WTC11 (cell line): ENCODE measurements around the gene DCLRE1C.

ENCODE experiments used
- CBFB ChIP-seq: sonication (generic); formaldehyde crosslinking; IDR thresholded peaks from 2 replicates; pipeline ENCODE4 v1.8.1; 2022; ENCODE audit warnings: mild to moderate bottlenecking, low read depth, missing genetic modification reagents
- GTF2I ChIP-seq: fragments of 250-450 bp; sonication (Bioruptor Pico); conservative IDR thresholded peaks from 2 replicates; pipeline ENCODE4 v1.4.0; 2021; ENCODE audit warnings: mild to moderate bottlenecking
- NR2C2 ChIP-seq: sonication (generic); formaldehyde crosslinking; IDR thresholded peaks from 2 replicates; pipeline ENCODE4 v1.8.0; 2022; ENCODE audit warnings: mild to moderate bottlenecking, missing genetic modification reagents
- USF1 ChIP-seq: sonication (generic); formaldehyde crosslinking; IDR thresholded peaks from 2 replicates; pipeline ENCODE4 v1.8.0; 2022; ENCODE audit warnings: mild to moderate bottlenecking, missing genetic modification reagents
- ZBTB21 ChIP-seq: sonication (generic); formaldehyde crosslinking; IDR thresholded peaks from 2 replicates; pipeline ENCODE4 v1.8.1; 2023; ENCODE audit warnings: mild to moderate bottlenecking, missing genetic modification reagents, borderline replicate concordance
- ZNF416 ChIP-seq: fragments of 250-450 bp; sonication (Bioruptor Pico); IDR thresholded peaks from 2 replicates; pipeline ENCODE4 v1.9.0; 2021; ENCODE audit warnings: mild to moderate bottlenecking, inconsistent platforms
- TF ChIP-seq, protein P1 (sequence below): fragments of 200-600 bp; IDR thresholded peaks from 2 replicates; pipeline ENCODE4 v1.8.0; 2022; ENCODE audit warnings: antibody characterized with exemption
- TF ChIP-seq, protein P2 (sequence below): sonication (generic); formaldehyde crosslinking; IDR thresholded peaks from 2 replicates; pipeline ENCODE4 v1.8.0; 2022; ENCODE audit warnings: mild to moderate bottlenecking, missing genetic modification reagents
- TF ChIP-seq, protein P3 (sequence below): sonication (generic); formaldehyde crosslinking; IDR thresholded peaks from 2 replicates; pipeline ENCODE4 v1.8.0; 2022; ENCODE audit warnings: mild to moderate bottlenecking, missing genetic modification reagents
- TF ChIP-seq, protein P4 (sequence below): fragments of 250-450 bp; sonication (Bioruptor Pico); IDR thresholded peaks from 2 replicates; pipeline ENCODE4 v1.9.0; 2021; ENCODE audit warnings: mild to moderate bottlenecking

- TF ChIP-seq, protein P1, sequence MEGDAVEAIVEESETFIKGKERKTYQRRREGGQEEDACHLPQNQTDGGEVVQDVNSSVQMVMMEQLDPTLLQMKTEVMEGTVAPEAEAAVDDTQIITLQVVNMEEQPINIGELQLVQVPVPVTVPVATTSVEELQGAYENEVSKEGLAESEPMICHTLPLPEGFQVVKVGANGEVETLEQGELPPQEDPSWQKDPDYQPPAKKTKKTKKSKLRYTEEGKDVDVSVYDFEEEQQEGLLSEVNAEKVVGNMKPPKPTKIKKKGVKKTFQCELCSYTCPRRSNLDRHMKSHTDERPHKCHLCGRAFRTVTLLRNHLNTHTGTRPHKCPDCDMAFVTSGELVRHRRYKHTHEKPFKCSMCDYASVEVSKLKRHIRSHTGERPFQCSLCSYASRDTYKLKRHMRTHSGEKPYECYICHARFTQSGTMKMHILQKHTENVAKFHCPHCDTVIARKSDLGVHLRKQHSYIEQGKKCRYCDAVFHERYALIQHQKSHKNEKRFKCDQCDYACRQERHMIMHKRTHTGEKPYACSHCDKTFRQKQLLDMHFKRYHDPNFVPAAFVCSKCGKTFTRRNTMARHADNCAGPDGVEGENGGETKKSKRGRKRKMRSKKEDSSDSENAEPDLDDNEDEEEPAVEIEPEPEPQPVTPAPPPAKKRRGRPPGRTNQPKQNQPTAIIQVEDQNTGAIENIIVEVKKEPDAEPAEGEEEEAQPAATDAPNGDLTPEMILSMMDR = no peak
- TF ChIP-seq CBFB (CRISPR knock-in tag) (no peak), ZBTB21 (CRISPR knock-in tag) (no peak), USF1 (CRISPR knock-in tag) (no peak), GTF2I (CRISPR knock-in tag) (no peak), NR2C2 (CRISPR knock-in tag) (no peak), ZNF416 (CRISPR knock-in tag) (no peak)
- TF ChIP-seq, protein P2, sequence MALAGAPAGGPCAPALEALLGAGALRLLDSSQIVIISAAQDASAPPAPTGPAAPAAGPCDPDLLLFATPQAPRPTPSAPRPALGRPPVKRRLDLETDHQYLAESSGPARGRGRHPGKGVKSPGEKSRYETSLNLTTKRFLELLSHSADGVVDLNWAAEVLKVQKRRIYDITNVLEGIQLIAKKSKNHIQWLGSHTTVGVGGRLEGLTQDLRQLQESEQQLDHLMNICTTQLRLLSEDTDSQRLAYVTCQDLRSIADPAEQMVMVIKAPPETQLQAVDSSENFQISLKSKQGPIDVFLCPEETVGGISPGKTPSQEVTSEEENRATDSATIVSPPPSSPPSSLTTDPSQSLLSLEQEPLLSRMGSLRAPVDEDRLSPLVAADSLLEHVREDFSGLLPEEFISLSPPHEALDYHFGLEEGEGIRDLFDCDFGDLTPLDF (CRISPR knock-in tag) = no peak
- TF ChIP-seq, protein P3, sequence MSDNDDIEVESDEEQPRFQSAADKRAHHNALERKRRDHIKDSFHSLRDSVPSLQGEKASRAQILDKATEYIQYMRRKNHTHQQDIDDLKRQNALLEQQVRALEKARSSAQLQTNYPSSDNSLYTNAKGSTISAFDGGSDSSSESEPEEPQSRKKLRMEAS (CRISPR knock-in tag) = no peak
- TF ChIP-seq, protein P4, sequence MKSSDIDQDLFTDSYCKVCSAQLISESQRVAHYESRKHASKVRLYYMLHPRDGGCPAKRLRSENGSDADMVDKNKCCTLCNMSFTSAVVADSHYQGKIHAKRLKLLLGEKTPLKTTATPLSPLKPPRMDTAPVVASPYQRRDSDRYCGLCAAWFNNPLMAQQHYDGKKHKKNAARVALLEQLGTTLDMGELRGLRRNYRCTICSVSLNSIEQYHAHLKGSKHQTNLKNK = no peak
Observed at GRCh38 chr10:14891151-14891550, 62.7 kb downstream of the DCLRE1C start.
